ENCODE results near the gene RASSF1. TPM values are rescaled to one million over a fixed set of nuclear protein-coding genes. Genes with fewer than 3 reads are reported as not detected.

The RASSF1 gene
- total RNA-seq, 2 donors from 2014 or later = 26.7 to 30.0 TPM

GRCh38 chr3:50297384-50297775, 43.3 kb downstream of the RASSF1 start:
- Histone ChIP-seq H3K4me3 (no peak overlapping the region), H3K4me1 (peaks cover 56% of the 10 kb centered on the region), H3K9me3 (no peaks in the 10 kb centered on the region), H3K36me3 (replicated peaks in 1 of 2; ENCODE audit: insufficient read depth in 1 of 2, low read depth in 2 of 2) (no peaks in the 10 kb centered on the region), H3K27me3 (no peaks in the 10 kb centered on the region), H3K27ac (peak overlapping the region in 1 of 4 donors; percentile 91)
- WGBS, 2 donors = 71% methylated on average over 2 of the region's 2 CpGs; no CpG with 5 or more reads in 1 of the 2 donors
- ATAC-seq = no peak
- DNase-seq = peak in 2 of 4 donors; percentile 12 to 45
- no peak for TF ChIP-seq CTCF (IDR thresholded peaks at IDR 0.05)
- intact Hi-C loops (cut with DNase I) = no loop called here

- no peak overlapping the region for H3K4me3 ChIP-seq
- no peaks in the 10 kb centered on the region for H3K36me3 ChIP-seq (replicated peaks in 1 of 2; ENCODE audit: insufficient read depth in 1 of 2, low read depth in 2 of 2)
- H3K27me3 ChIP-seq = no peaks in the 10 kb centered on the region
- intact Hi-C loops (cut with DNase I) = no loop called here
- ATAC-seq (no peak), DNase-seq (peak in 1 of 4 donors; percentile 4)
- H3K27ac ChIP-seq = no peak overlapping the region
- no peak for TF ChIP-seq POLR2A (IDR thresholded peaks at IDR 0.05)
- no peak for TF ChIP-seq CTCF (IDR thresholded peaks at IDR 0.05)
- H3K9me3 ChIP-seq = no peaks in the 10 kb centered on the region
- peaks cover 51% of the 10 kb centered on the region for H3K4me1 ChIP-seq
- 90 to 95% methylated on average over 11 of the region's 18 CpGs for WGBS, 2 donors
Observed at GRCh38 chr3:50296721-50297383, 43.8 kb downstream of the RASSF1 start.

GRCh38 chr3:50295553-50296431, 44.8 kb downstream of the RASSF1 start:
- H3K27me3 ChIP-seq = no peaks in the 10 kb centered on the region
- DNase-seq (no peak), ATAC-seq (no peak)
- no peak overlapping the region for H3K27ac ChIP-seq
- 90 to 91% methylated on average over 6 to 8 of the region's 8 CpGs for WGBS, 2 donors
- no peak overlapping the region for H3K4me3 ChIP-seq
- H3K4me1 ChIP-seq = peaks cover 53% of the 10 kb centered on the region
- TF ChIP-seq CTCF (IDR thresholded peaks at IDR 0.05) (no peak), POLR2A (IDR thresholded peaks at IDR 0.05) (no peak)
- no peaks in the 10 kb centered on the region for H3K9me3 ChIP-seq
- intact Hi-C loops (cut with DNase I) = no loop called here
- H3K36me3 ChIP-seq (replicated peaks in 1 of 2; ENCODE audit: insufficient read depth in 1 of 2, low read depth in 2 of 2) = no peaks in the 10 kb centered on the region

- H3K36me3 ChIP-seq (replicated peaks in 1 of 2; ENCODE audit: insufficient read depth in 1 of 2, low read depth in 2 of 2) = peaks cover 0 to 4% of the 10 kb centered on the region in 2 donors
- TF ChIP-seq POLR2A (IDR thresholded peaks at IDR 0.05) = peak in 1 of 3 donors; percentile 12
- no peak for TF ChIP-seq CTCF (IDR thresholded peaks at IDR 0.05)
- no peak for DNase-seq
- peaks cover 48% of the 10 kb centered on the region for H3K4me1 ChIP-seq
- no peak for ATAC-seq
- no peak overlapping the region for H3K27ac ChIP-seq
- H3K27me3 ChIP-seq = no peaks in the 10 kb centered on the region
- H3K9me3 ChIP-seq = no peaks in the 10 kb centered on the region
- WGBS, 2 donors = 91% methylated on average over 10 to 22 of the region's 22 CpGs
- intact Hi-C loops (cut with DNase I) = no loop called here
- H3K4me3 ChIP-seq = no peak overlapping the region
Observed at GRCh38 chr3:50294492-50295403, 45.9 kb downstream of the RASSF1 start.

Measured in body of pancreas (tissue), 4 donors.